Epithelial cell of umbilical artery (primary cell): ENCODE results near the gene COL6A3. TPM values are rescaled to one million over a fixed set of nuclear protein-coding genes. Genes with fewer than 3 reads are reported as not detected.

ENCODE experiments used
- total RNA-seq: library from RNA; depleted of rRNA; stranded (reverse); fragments of >200 nt; gene quantifications from 2 replicates; pipeline ENCODE4 v1.2.3, GENCODE V29; 2014

The COL6A3 gene
- 5.2 and 17.9 TPM in 2 replicates for total RNA-seq

GRCh38 chr2:237413777-237414661 lies at the start of gene COL6A3:
Gene COL6A3, minus strand, starts transcription at chr2:237414164. Its CDS starts 17,347 bp downstream, at chr2:237396817.

Other genes with a start within 250 kb of the COL6A3 start
- gene MLPH, start 73.1 kb upstream of the COL6A3 start, total RNA-seq: 0.61 TPM in 1 of 2 replicates, not detected in the other
- not detected in 2 replicates for gene PRLH, start 152.4 kb upstream of the COL6A3 start, total RNA-seq
- under 0.01 TPM in 1 of 2 replicates, not detected in the other for gene RAB17, start 176.6 kb upstream of the COL6A3 start, total RNA-seq
- 105 and 135 TPM in 2 replicates for gene LRRFIP1, start 213.4 kb upstream of the COL6A3 start, total RNA-seq